ENCODE data around the gene PPP1R13L.

The PPP1R13L gene

DNA sequence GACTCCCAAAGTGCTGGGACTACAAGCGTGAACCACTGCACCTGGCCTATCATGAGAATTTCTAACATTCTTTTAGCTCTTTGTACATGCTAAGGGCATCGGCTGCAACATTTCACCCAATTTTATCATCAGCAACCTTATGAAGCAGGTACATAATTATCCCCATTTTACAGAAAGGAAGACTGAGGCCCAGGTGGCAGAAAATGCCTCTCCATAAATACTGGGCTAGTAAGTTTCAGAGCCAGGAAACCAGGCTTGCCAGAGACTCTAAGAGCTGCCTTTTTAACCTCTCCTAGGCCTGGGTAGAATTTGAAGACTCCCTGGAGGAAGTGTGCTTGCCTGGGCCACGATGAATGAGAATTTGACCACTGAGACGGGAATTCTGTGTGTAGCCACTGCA is 36.7 kb downstream of the PPP1R13L start:
- DNase-seq (ENCODE audit: low spot score), result no peak

DNA sequence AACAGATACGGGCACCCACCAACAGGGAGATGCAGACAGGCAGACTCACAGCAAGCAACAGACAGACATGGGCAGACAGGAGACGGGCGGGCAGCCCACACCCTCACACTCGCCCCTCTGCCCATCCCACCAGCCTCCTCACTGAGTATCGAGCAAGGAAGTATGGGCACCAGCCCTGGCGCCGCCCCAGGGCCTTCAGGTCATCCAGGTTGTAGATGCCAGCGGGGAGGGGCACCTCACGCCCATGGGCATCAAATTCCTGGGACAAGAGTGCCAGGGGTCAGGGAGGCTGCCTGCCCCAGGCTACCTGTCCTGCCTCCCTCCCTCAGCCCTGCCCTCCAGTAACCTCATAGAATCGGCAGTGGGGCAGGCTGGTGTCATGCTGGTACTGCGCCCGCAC is 40.2 kb downstream of the PPP1R13L start:
- no peak for DNase-seq (ENCODE audit: low spot score)

DNA sequence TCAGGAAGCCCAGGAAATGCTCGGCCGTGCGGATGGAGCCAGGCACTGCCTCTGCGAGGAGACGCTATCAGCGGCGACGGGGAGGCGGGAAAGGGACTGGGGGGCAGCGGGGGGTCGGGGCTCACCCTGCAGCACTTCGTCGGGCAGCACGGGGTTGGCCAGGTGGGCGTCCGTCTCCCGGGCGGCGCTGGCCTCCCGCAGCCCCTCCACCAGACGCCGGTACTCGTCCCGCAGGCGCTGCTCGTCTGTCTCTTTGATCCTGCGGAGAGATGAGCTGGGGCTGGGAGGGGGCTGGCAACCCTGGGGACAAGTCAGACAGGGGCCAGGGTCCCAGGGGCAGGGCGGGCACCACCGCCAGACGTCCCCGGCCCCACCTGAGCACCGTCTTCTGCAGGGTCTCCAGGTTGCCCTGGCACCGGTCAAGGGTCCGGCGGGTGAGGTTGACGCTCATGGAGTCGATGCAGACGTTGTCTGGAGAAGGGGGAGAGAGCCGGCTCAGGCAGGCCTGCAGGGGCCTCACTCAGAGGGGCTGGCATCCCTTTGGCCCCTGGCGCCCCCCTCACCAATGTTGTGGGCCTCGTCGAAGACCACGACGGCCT is 40.9 kb downstream of the PPP1R13L start:
- DNase-seq (ENCODE audit: low spot score), result no peak

DNA sequence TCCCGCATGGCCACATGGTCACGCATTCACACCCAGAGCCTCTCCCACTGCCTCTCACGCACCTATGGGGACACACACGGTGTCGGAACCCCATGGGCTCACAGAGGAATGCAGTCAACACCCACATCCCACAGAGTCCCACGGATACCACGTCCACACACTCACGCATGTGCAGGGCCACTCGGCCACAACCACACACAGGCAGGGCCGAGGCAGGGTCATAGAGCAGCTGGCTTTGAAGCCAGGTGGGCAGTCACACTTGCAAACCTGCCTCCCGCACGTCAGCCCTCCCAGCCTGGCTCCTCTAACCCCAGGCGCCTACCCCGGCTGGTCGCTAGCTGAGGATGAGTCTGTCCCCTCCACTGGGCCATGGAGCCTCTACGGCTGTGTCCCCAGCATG is 42.6 kb downstream of the PPP1R13L start:
- no peak for DNase-seq (ENCODE audit: low spot score)

DNA sequence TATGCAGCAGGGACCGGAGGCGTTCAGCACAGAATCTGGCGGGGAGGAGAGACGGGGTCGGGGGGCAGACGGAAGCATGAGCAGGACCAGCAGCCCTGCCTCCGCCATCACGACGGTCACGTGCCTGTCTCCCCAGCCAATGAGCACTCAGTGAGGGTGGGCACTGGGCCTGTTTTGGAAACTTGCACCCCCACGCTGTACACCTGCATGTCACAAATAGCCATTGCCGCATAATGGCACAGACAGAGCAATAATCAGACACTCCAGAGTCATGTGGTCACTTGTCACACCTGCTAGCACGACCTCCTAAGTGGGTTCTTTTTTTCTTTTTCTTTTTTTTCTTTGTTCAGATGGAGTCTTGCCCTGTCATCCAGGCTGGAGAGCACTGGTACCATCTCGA is 43.3 kb downstream of the PPP1R13L start:
- DNase-seq (ENCODE audit: low spot score), result no peak

DNA sequence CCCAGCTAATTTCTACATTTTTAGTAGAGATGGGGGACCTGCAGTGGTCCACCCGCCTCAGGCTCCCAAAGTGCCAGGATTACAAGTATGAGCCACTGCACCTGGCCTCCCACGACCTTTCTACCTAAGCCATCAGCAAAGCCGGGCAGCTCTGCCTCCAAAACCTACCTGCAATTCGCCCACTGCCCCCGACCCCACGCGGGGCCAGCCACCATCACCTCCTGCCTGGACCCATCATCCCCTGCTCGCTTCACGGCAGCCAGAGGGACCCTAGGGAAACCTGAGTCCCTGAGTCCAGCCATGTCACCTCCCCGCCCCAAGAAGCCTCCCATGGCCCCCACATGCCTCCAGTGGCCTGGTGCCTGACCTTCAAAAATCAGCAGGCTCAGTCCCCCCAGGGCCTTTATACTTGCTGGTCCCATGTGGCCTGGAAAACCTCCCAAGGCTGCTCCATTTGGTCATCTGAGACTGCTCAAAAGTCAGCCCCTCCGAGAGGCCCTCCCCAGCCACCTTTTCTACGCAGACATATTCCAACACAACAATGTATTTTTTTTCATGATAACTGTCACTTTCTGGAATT is 46.6 kb downstream of the PPP1R13L start:
- DNase-seq (ENCODE audit: low spot score), result no peak

DNA sequence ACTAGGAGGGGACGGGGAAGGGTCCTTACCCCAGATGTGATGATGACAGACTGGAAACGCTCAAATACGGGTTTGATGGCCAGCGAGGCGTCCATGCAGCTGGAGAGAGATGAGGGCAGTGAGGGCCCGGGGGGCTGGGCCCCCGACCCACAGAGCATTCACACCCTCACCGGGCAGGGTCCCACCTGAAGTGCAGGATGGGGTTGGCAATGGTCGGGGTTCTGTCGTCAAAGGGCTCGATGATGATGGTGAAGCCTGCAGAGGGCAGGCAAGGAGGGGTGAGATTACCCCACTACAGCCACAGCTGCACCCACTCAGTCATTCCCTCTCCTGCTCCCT is 47.5 kb downstream of the PPP1R13L start:
- no peak for DNase-seq (ENCODE audit: low spot score)

DNA sequence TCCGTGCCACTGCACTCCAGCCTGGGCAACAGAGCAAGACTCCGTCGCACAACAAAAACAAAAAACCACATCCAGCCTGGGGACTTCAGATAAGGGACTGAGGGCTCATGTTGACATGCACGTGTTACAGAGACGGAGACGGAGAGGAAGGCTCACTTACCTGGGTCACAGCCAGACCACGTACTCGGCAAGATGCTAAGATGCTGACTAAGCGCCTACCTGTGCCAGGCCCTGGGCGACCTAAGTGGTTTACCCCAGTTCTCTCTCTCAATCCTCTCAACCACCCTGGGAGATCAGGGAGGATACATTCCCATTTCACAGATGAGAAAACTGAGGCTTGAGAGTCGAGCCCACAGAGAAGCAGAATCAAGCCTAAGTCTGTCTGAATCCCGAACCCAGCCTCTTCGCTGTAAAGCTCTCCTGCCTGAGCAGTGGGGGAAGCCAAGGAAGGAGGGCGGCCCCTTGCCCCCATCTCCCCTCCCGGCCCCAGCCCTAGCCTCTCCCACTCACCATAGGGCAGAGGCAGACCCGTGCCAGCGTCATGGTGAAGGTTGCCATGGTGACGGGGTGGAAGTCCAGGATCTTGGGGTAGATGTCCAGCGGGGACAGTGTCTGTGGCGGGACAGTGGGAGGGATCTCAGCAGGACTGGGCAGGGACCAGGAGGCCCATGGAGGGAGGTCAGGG is 48.0 kb downstream of the PPP1R13L start:
- peak; percentile 74 for DNase-seq (ENCODE audit: low spot score)

DNA sequence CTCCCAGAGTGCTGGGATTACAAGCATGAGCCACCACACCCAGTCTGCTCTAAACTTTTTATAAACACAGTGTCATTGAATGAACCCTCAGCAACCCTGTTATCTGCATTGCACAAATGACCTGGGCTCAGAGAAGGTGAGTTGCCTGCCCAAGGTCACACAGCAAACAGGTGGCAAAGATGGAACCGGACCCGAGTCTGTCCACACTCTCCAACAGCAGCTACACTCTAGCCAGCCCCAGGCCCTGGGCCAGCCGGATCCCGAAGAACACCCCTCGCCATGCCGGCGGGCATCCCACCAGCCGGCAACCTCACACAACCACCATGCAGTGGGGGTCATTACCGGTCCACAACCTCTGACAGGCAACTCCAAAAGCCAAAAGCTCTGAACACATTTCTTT is 49.0 kb downstream of the PPP1R13L start:
- peak; percentile 41 for DNase-seq (ENCODE audit: low spot score)

DNA sequence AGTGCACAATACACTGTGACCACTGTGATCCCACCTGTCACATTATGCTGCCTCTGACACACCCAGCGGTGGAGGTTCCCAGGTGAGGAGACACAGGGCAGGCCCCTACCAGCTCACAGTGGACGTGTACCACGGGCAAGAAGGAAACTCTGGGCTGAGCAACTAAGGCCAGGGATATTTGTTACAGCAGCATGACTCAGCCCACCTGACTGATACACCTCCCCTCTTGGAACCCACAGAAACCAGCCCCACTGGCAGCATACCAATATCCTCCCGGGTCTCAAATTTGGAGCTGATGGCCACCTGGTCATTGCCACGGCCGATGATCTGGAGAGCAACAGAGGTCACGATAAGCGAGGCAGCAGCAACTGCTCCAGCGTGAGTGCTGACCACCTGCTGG is 49.5 kb downstream of the PPP1R13L start:
- DNase-seq (ENCODE audit: low spot score), result peak; percentile 25

DNA sequence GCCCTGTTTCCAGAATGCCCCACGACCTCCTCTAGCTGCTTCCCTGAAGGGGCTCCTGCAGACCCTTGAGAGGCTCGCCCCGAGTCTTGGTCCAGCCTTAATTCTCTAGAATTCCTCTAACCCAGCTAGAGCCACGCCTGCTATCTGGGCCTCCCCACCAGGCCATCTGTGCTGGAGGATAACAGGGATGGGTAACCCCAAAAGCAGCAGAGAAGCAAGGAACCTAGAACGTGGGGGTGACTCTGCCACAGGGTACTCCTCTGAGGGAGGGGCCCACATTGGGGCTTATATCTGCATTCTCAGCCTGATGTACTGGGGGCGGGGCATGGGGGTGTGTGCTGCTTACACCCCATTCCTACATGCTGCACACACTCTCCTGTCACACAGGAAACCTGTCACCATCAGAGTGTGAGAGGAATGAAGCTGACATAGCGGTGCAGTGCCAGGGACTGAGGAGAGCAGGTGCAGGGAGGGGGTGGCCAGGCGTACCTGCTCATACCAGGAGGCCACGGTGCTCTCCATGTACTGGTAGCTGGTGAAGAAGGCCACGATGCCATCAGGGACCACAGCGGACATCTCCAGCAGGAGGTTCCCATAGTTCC is 50.5 kb downstream of the PPP1R13L start:
- DNase-seq (ENCODE audit: low spot score), result peak; percentile 88

DNA sequence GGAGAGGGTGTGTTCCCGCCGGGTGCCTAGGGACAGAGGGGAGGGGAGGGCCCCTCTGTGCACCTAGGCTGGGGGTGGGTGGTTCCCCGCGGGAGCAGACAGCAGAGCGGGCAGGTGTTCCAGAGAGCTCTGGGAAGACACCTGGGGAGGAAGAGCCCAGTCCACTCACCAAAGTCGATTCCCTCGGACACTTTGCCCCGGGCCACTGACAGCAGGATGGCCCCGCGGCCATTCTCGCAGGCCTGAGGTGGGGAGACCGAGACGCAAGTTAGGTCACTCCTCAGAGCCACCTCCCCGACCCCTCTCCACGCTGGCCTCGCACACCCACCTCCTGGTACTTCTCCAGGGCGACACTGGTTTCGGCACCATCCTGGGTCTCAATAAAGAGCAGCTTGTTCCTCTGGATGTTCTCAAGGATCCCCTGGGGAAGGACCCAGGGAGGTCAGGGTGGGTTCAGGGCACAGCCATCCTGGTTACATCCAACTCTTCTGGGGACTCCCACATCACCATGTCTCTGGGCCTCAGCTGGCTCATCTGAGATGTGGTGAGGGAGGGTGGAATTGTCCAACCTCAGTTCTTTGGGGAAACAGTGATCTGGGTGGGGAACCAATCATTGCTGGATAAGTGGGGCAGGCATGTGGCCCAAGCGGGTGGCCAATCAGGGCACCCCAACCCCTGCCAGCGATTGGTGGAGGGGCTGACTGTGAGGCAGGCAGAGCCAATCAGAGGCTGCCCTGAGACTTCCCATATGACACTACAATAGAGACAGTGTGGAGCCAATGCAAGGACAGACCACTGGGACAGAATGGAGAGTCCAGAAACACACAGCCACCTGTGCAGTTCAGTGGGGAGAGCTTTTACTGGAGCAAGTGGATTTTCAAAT is 51.7 kb downstream of the PPP1R13L start:
- peak; percentile 52 for DNase-seq (ENCODE audit: low spot score)

DNA sequence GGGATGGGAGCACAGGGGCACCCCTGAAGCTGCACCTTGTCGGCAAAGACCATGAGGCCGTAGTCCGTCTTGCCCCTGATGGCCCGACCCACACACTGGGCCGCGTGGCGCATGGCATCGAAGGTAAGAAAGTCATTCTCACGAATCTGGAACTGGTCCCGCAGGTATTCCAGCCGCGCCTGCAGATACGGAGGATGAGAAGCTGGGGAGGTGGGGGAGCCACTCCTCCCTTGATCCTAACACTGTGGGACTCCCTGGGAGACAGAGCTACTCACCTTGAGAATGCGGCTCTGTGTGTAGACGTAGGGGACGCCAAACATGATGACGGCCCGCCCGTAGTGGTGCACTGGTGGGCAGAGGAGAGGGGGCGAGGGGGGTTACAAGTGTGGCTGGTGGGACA is 52.4 kb downstream of the PPP1R13L start:
- no peak for DNase-seq (ENCODE audit: low spot score)

DNA sequence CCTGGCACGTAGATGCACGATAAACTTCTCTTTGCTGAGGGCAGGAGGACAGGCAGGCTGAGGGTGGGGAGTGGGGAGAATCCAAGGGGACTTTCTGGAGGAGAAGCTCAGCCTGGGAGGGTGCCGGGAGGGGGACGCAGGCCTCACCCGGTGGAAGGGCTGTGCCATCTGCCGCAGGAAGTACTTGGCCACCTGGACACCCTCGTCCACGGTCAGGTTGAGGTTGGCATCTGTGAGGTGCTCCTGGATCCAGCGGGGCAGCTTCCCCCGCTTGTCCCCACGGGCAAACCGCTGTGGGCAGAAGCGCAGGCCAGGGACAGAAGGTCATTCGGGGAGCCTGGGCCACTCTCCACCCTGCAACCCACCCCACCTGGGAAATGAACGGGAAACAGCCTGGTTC is 52.8 kb downstream of the PPP1R13L start:
- DNase-seq (ENCODE audit: low spot score), result no peak

DNA sequence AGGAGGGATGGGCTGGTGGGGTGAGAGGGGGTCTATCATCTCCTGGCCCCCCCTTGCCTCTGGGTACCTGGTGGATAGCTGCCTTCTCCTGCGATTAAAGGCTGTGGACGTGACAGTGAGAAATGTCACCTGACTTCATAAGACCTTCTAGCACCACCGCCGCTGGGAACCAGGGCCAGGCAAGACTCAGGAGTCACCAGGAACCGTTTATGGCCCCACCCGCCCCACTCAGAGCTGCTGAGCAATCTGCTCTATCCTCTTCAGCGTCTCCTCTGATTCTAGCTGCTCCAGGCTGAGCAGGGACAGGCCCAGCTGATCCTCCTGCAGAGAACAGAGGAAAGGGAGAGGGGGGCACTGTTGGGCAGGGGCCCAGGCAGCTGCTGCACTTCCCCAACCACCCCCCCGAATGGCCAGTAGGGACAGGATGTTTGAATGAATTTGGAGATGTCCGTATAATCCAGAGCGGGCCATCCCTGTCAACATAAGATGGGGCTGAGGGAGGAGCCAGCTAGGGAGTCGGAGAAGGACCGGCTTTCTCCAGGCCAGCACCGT is 53.4 kb downstream of the PPP1R13L start:
- DNase-seq (ENCODE audit: low spot score), result no peak

DNA sequence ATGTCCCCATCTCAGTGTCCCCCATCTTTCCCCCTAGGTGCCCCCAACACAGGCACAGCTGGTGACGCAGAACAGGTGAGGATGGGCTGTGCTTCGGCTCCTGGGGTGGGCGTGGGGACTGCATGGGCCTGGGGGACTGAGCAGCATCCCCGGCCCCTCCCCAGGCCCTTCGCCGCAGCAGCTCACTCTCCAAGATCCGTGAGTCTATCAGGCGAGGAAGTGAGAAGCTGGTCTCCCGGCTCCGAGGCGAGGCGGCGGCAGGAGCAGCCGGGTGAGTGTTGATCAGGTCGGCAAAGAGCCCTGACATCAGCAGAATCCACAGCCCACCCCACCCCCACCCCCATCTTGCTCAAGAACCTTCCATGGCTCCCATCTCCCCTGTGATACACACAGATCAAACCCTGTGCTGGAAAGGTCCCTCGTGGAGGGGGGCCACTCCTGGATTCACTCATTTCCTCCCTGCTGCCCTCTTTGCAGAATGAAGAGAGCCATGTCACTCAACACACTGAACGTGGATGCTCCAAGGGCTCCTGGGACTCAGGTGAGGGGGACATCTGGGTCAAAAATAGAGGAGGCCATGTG is 54.3 kb downstream of the PPP1R13L start:
- no peak for DNase-seq (ENCODE audit: low spot score)

DNA sequence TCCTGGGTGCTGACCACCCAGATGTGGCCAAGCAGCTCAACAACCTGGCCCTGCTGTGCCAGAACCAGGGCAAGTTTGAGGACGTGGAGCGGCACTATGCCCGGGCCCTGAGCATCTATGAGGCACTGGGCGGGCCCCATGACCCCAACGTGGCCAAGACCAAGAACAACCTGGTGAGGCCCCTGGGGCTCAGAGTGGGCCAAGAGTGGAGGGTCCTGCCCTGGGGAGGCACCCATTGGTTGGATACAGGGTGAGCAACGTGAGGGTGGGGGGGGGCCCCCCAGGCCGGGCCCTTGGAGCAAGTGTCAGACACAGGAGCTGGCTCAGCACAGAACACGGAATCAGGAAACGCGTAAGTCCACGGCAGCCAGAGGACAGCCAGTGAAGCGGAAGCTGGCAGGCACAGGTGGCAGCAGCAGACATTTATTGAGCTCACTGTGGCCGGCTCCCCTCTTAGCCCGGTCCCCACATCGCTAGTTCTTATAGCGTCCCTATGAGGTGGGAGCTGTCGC is 55.4 kb downstream of the PPP1R13L start:
- DNase-seq (ENCODE audit: low spot score), result no peak

DNA sequence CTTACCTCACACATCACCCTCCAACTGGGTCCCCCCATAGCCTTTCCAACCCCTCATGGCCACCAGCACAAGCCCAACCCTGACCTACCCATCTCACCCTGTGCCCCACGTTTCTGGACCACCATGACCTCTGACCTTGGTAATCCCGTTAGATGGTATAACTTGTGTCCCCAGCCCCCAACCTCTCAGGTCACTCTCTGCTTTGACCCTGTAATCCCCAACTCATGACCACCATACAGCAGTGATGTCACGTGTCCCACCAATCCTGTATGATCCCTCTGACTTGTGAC is 55.8 kb downstream of the PPP1R13L start:
- no peak for DNase-seq (ENCODE audit: low spot score)

DNA sequence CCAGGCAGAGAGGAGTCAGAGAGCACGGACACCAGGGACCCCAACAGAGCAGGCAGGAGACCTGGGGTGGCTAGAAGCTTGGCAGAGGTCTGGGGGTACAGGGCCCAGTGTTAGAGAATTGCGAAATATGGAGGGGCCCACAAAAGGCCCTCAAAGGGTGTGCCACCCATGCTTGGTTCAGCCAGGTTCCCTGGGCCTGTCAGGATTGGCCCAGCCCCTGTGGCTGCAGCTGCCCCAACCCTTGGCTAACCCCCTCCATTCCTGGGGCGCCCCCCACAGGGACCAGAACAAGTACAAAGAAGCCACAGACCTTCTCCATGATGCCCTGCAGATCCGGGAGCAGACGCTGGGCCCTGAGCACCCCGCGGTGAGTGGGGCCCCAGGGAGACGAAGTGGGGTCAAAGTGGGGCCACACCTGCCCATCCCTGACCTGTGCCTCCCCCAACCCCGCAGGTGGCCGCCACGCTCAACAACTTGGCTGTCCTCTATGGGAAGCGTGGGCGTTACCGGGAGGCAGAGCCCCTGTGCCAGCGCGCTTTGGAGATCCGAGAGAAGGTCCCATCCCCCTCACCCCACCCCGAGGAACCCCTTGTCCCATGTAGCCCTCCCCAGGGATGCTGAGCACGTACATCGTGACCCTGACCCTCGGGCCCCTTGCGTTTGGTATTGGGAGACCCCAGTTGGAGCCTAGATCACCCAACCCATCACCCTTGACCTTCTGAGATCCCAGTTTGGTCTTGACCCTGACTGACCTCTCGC is 56.3 kb downstream of the PPP1R13L start:
- no peak for DNase-seq (ENCODE audit: low spot score)

DNA sequence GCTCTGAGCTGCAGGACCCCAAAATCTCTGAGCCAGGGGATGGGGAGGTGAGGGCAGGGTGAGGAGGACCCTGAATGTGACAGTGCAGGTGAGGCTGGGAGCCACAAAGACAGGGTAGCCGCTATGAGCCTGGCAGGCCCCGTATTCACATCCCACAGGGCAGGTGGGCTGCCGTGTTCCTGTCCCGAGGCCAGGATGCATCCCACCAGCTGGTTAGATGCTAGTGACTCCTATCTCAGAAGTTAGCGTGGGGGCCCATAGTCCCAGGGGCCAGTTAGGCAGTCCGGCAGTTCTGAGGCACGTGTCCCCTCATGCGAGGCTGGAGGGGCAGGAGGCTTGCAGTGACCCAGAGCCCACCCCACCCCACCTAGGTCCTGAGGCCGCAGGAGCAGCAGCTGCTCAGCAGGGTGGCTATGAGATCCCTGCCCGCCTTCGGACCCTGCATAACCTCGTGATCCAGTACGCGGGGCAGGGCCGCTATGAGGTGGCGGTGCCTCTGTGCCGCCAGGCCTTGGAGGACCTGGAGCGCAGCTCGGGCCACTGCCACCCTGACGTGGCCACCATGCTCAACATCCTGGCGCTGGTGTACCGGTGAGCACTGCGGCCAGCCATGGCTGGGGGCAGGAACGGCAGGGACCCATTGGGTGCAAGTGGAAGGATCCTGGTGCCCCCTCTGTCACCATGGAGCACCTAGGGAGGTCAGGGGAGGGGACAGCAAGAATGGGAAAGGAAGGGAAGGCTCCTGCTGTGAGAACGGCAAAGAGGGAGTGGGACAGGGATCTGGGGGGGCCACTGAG is 57.1 kb downstream of the PPP1R13L start:
- no peak for DNase-seq (ENCODE audit: low spot score)
